ENCODE data around the gene LDHD.

Gene LDHD

GRCh38 chr16:75110637-75111513, 5.7 kb downstream of the LDHD start:
- Histone ChIP-seq H3F3A (ENCODE audit: control insufficient read depth, insufficient read depth) (peaks cover 7% of the 10 kb centered on the region; the same call in 1 of the 2 replicates), H3K4me1 (ENCODE audit: control insufficient read depth, low read length) (peaks cover 45% of the 10 kb centered on the region), H3K79me2 (ENCODE audit: control insufficient read depth, low read length) (no peaks in the 10 kb centered on the region), H3K4me2 (ENCODE audit: low read length) (peak overlapping the region; percentile 84), H3K4me3 (ENCODE audit: low read length) (peak overlapping the region; percentile 58), H3K9me3 (ENCODE audit: control insufficient read depth, insufficient read depth, low read length) (no peaks in the 10 kb centered on the region), H3K9me2 (replicated peaks; ENCODE audit: control insufficient read depth, low read length) (no peaks in the 10 kb centered on the region), H3K27ac (ENCODE audit: low read depth, low read length) (no peak overlapping the region), H3K36me3 (ENCODE audit: control insufficient read depth, low read length) (no peaks in the 10 kb centered on the region), H3K27me3 (ENCODE audit: control insufficient read depth, low read length) (no peaks in the 10 kb centered on the region; the same call in 1 of the 2 replicates), H4K20me1 (ENCODE audit: control insufficient read depth, insufficient read depth, low read depth, low read length) (no peaks in the 10 kb centered on the region)
- TF ChIP-seq EZH2phosphoT487 (IDR thresholded peaks at IDR 0.05; ENCODE audit: borderline replicate concordance, low read length) (no peak), CTCF (IDR thresholded peaks at IDR 0.05; ENCODE audit: low read depth, low read length, poor library complexity, severe bottlenecking) (peak; percentile 92)

- Histone ChIP-seq H3K4me2 (ENCODE audit: low read length) (peak overlapping the region; percentile 84), H3K27ac (ENCODE audit: low read depth, low read length) (no peak overlapping the region), H3K4me3 (ENCODE audit: low read length) (no peak overlapping the region; the same call in 1 of the 2 replicates)
Measured at GRCh38 chr16:75109732-75110243, 6.8 kb downstream of the LDHD start.

More at GRCh38 chr16:75109732-75110243, 6.8 kb downstream of the LDHD start:
- no peaks in the 10 kb centered on the region for H3K9me2 ChIP-seq (replicated peaks; ENCODE audit: control insufficient read depth, low read length)
- H3K79me2 ChIP-seq (ENCODE audit: control insufficient read depth, low read length): no peaks in the 10 kb centered on the region
- TF ChIP-seq EZH2phosphoT487 (IDR thresholded peaks at IDR 0.05; ENCODE audit: borderline replicate concordance, low read length) (no peak), CTCF (IDR thresholded peaks at IDR 0.05; ENCODE audit: low read depth, low read length, poor library complexity, severe bottlenecking) (no peak)
- H4K20me1 ChIP-seq (ENCODE audit: control insufficient read depth, insufficient read depth, low read depth, low read length): no peaks in the 10 kb centered on the region
- no peaks in the 10 kb centered on the region for H3K36me3 ChIP-seq (ENCODE audit: control insufficient read depth, low read length)
- peaks cover 7% of the 10 kb centered on the region; the same call in 1 of the 2 replicates for H3F3A ChIP-seq (ENCODE audit: control insufficient read depth, insufficient read depth)
- no peaks in the 10 kb centered on the region; the same call in 1 of the 2 replicates for H3K27me3 ChIP-seq (ENCODE audit: control insufficient read depth, low read length)
- H3K9me3 ChIP-seq (ENCODE audit: control insufficient read depth, insufficient read depth, low read length): no peaks in the 10 kb centered on the region
- peaks cover 45% of the 10 kb centered on the region for H3K4me1 ChIP-seq (ENCODE audit: control insufficient read depth, low read length)
